Measurements from ENCODE around the gene CNTNAP2.

DNA sequence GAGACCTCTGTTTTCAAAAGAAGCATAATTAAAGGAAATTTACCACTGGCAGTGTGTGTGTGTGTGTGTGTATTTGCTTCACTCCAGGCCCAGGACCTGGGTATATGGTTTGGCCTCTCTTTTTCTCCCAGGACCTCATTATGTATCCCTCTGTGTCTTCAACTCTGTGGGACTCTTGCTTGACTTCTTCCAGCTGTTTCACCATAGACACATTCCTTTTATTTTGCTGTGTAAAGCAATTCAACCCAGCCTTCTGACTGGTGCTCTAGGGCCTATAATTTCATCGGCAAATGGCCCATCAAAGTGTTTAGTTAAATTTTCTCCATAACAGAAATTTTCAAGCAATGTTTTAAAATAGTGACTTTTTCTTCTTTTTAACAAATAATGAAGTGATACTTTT is 954.3 kb downstream of the CNTNAP2 start:
- TF ChIP-seq TAF1 (IDR thresholded peaks at IDR 0.05; ENCODE audit: low read depth, low read length), result no peak
- TF ChIP-seq POLR2A (IDR thresholded peaks at IDR 0.05; ENCODE audit: low read depth, low read length), result no peak
- TF ChIP-seq POLR2AphosphoS5 (IDR thresholded peaks at IDR 0.05; ENCODE audit: low read depth, low read length), result no peak
